ENCODE data around the gene CYTIP. TPM values are rescaled to one million over a fixed set of nuclear protein-coding genes. Genes with fewer than 3 reads are reported as not detected.

Gene CYTIP
- total RNA-seq, 2 donors from 2014 or later = 0.31 TPM; not detected in 1

DNA sequence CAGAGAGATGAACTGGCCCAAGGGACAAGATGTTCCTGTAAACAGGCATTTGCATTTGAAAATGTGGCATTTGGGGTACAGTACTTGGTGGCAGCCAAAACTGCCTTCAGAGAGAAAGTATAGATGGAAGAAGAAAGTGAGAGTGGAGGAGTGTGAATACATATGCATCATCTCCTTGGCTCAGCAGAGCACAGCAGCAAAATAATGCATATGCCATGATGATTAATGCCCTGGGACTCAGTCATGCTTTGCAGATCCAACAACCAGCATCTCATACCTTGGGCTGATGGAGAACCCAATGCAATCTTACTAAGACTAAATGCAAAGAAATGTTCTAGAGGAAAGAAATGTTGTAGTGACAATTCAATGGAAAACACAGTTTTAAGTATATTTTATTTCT is 29.7 kb upstream of the CYTIP start:
- H3K9me3 ChIP-seq (ENCODE audit: control insufficient read depth, low read length) = no peaks in the 10 kb centered on the region
- H3K27ac Mint-ChIP-seq = no peak overlapping the region
- H3K4me3 Mint-ChIP-seq = no peak overlapping the region
- H3K4me1 Mint-ChIP-seq = peaks cover 11% of the 10 kb centered on the region
- H3K9me3 Mint-ChIP-seq = no peaks in the 10 kb centered on the region
- no peaks in the 10 kb centered on the region for H3K27me3 ChIP-seq (ENCODE audit: control insufficient read depth, insufficient read depth, low read length, poor library complexity, severe bottlenecking)
- no peak overlapping the region for H3K4me3 ChIP-seq (ENCODE audit: low read length)
- no peak overlapping the region for H3K27ac ChIP-seq (ENCODE audit: low read depth, low read length)
- H3K27me3 Mint-ChIP-seq (ENCODE audit: insufficient read depth) = peaks cover 2% of the 10 kb centered on the region
- H3K4me1 ChIP-seq (ENCODE audit: control insufficient read depth, insufficient read depth, low read length) = no peaks in the 10 kb centered on the region
- no peaks in the 10 kb centered on the region for H3K36me3 ChIP-seq (ENCODE audit: control insufficient read depth, insufficient read depth, low read length)
- no peak overlapping the region for H3K9ac ChIP-seq (ENCODE audit: extremely low read depth, low read length, poor library complexity, severe bottlenecking)
- TF ChIP-seq, protein P1, sequence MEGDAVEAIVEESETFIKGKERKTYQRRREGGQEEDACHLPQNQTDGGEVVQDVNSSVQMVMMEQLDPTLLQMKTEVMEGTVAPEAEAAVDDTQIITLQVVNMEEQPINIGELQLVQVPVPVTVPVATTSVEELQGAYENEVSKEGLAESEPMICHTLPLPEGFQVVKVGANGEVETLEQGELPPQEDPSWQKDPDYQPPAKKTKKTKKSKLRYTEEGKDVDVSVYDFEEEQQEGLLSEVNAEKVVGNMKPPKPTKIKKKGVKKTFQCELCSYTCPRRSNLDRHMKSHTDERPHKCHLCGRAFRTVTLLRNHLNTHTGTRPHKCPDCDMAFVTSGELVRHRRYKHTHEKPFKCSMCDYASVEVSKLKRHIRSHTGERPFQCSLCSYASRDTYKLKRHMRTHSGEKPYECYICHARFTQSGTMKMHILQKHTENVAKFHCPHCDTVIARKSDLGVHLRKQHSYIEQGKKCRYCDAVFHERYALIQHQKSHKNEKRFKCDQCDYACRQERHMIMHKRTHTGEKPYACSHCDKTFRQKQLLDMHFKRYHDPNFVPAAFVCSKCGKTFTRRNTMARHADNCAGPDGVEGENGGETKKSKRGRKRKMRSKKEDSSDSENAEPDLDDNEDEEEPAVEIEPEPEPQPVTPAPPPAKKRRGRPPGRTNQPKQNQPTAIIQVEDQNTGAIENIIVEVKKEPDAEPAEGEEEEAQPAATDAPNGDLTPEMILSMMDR (conservative IDR thresholded peaks at IDR 0.05) = no peak
- DNase-seq = no peak
- no peaks in the 10 kb centered on the region for H3K36me3 Mint-ChIP-seq (ENCODE audit: low read depth)

DNA sequence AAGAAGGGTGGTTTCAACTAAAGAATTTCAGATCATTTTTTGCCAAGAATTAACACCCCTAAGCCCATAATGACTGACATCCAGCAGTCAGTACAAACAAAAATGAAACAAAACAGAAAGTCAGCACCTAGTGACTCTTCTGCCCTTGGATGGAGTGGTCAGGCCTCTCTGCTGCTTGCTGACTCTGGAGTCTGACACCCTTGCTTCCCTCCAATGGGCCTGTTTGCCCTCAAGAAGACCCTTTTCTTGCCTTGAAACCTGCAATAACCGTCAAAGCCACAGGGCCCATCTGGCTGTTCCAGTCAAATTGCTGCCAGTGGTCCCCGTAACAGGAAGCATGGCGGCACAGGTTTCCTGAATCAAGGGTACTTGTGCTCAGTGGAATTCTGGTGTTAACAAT is 27.2 kb upstream of the CYTIP start:
- DNase-seq = no peak
- no peaks in the 10 kb centered on the region for H3K9me3 ChIP-seq (ENCODE audit: control insufficient read depth, low read length)
- no peaks in the 10 kb centered on the region for H3K36me3 ChIP-seq (ENCODE audit: control insufficient read depth, insufficient read depth, low read length)
- WGBS, 2 experiments (ENCODE audit: insufficient coverage in 1 of 2, insufficient read length in 1 of 2) = 96% methylated on average over 3 of the region's 3 CpGs; no CpG with 5 or more reads in 1 of the 2 experiments
- Mint-ChIP-seq H3K36me3 (ENCODE audit: low read depth) (no peaks in the 10 kb centered on the region), H3K27ac (no peak overlapping the region), H3K9me3 (no peaks in the 10 kb centered on the region), H3K4me1 (peaks cover 11% of the 10 kb centered on the region), H3K27me3 (ENCODE audit: insufficient read depth) (peaks cover 2% of the 10 kb centered on the region), H3K4me3 (no peak overlapping the region)
- H3K27ac ChIP-seq (ENCODE audit: low read depth, low read length) = no peak overlapping the region
- H3K9ac ChIP-seq (ENCODE audit: extremely low read depth, low read length, poor library complexity, severe bottlenecking) = no peak overlapping the region
- no peaks in the 10 kb centered on the region for H3K27me3 ChIP-seq (ENCODE audit: control insufficient read depth, insufficient read depth, low read length, poor library complexity, severe bottlenecking)
- no peaks in the 10 kb centered on the region for H3K4me1 ChIP-seq (ENCODE audit: control insufficient read depth, insufficient read depth, low read length)
- no peak overlapping the region for H3K4me3 ChIP-seq (ENCODE audit: low read length)
- TF ChIP-seq, protein P1 (conservative IDR thresholded peaks at IDR 0.05) = no peak

DNA sequence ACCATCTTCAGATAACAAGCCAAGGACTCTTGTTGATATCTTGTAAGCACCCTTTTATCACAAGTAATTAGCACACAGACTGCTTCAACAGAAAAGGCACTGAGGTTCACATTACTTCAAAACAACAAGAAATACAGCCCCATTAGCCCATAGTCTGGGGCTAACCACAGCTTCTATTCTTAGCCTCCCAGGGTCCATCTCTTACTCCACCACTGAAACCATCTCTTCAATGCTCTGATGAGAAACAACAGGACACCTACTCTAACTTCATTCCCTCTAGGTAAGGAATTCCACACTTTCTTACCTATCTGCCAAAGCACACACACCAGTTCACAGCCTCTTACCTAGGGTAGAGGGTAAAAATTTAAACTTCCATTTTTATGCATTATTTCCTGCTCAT is 26.4 kb upstream of the CYTIP start:
- H3K4me3 ChIP-seq (ENCODE audit: low read length) = peak overlapping the region; percentile 38
- H3K27me3 ChIP-seq (ENCODE audit: control insufficient read depth, insufficient read depth, low read length, poor library complexity, severe bottlenecking) = no peaks in the 10 kb centered on the region
- H3K27ac ChIP-seq (ENCODE audit: low read depth, low read length) = no peak overlapping the region
- no peaks in the 10 kb centered on the region for H3K36me3 ChIP-seq (ENCODE audit: control insufficient read depth, insufficient read depth, low read length)
- H3K27me3 Mint-ChIP-seq (ENCODE audit: insufficient read depth) = peaks cover 2% of the 10 kb centered on the region
- peaks cover 11% of the 10 kb centered on the region for H3K4me1 Mint-ChIP-seq
- H3K4me3 Mint-ChIP-seq = no peak overlapping the region
- H3K9ac ChIP-seq (ENCODE audit: extremely low read depth, low read length, poor library complexity, severe bottlenecking) = no peak overlapping the region
- no peaks in the 10 kb centered on the region for H3K9me3 ChIP-seq (ENCODE audit: control insufficient read depth, low read length)
- DNase-seq = no peak
- H3K4me1 ChIP-seq (ENCODE audit: control insufficient read depth, insufficient read depth, low read length) = no peaks in the 10 kb centered on the region
- no peak overlapping the region for H3K27ac Mint-ChIP-seq
- no peaks in the 10 kb centered on the region for H3K36me3 Mint-ChIP-seq (ENCODE audit: low read depth)
- H3K9me3 Mint-ChIP-seq = no peaks in the 10 kb centered on the region
- TF ChIP-seq, protein P1 (conservative IDR thresholded peaks at IDR 0.05) = no peak

All from endodermal cell (in vitro differentiated cells).